Spleen (tissue), 7 donors: ENCODE measurements around the gene DTD2.

ENCODE experiments used
- POLR2A ChIP-seq, 3 donors: fragments of 450-650 bp; IDR thresholded peaks; one replicate each; pipeline ENCODE4 v1.5.1; 2017; ENCODE audit warnings: antibody characterized with exemption in 3 of 3, mild to moderate bottlenecking in 1 of 3
- POLR2AphosphoS5 ChIP-seq, 3 donors: sonication (generic); formaldehyde crosslinking; IDR thresholded peaks; one replicate each; pipeline ENCODE4 v1.5.1; 2017; ENCODE audit warnings: antibody characterized with exemption in 3 of 3
- TF ChIP-seq, protein P1 (sequence below), 11 experiments: fragments of 200-600 bp in 7 of 11; fragments of 450-650 bp in 4 of 11; sonication (generic) in 4 of 11; IDR thresholded peaks in 8 of 11; conservative IDR thresholded peaks in 3 of 11; 1 replicate in 7 of 11; 2 replicates in 4 of 11; pipeline versions ENCODE4 v1.4.0 to v1.8.0; 2016 to 2021; ENCODE audit warnings: antibody characterized with exemption in 11 of 11, inconsistent platforms in 4 of 11, mild to moderate bottlenecking in 1 of 11
- donor health status: DM: no; HTN: no; CAD: no; lungs with moderate emphysema.
- donor health status: DM: no; HTN: no; CAD: no.
- donor health status: DM: no; HTN: no; CAD: no.

DNA sequence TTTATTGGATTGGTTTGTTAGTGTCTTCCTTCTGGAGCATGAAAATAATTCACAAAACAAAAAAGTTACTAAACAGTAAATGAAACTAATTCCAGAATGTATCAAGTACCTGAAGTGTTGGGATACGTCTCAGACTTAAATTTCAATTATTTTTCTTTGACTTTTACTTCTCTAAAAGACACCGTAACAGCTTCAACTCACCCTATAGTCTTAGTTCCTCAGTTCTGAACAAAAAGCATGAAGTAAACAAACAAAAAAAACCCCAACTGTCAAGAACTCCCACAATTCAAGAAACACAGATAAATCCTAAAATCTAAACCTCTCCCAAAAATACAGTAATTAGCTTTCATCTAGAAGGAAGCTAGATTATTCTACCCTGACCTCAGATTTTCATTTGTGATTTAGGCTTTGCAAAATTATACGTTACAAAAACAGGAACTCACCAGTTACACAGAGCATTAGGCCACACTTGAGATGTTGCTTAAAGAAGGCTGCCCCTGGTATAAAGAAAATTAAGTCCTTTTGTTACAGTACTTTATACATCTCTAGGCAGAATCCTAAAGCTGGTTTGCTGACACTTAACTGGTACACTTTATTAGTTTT is 47.2 kb downstream of the DTD2 start:
- TF ChIP-seq POLR2A (IDR thresholded peaks at IDR 0.05) (no peak), POLR2AphosphoS5 (IDR thresholded peaks at IDR 0.05) (no peak)
- TF ChIP-seq, protein P1, sequence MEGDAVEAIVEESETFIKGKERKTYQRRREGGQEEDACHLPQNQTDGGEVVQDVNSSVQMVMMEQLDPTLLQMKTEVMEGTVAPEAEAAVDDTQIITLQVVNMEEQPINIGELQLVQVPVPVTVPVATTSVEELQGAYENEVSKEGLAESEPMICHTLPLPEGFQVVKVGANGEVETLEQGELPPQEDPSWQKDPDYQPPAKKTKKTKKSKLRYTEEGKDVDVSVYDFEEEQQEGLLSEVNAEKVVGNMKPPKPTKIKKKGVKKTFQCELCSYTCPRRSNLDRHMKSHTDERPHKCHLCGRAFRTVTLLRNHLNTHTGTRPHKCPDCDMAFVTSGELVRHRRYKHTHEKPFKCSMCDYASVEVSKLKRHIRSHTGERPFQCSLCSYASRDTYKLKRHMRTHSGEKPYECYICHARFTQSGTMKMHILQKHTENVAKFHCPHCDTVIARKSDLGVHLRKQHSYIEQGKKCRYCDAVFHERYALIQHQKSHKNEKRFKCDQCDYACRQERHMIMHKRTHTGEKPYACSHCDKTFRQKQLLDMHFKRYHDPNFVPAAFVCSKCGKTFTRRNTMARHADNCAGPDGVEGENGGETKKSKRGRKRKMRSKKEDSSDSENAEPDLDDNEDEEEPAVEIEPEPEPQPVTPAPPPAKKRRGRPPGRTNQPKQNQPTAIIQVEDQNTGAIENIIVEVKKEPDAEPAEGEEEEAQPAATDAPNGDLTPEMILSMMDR (IDR thresholded peaks at IDR 0.05 in 8 of 11, conservative IDR thresholded peaks at IDR 0.05 in 3 of 11) = no peak
